T-helper 1 cell treated with Interleukin-12 subunit alpha and Interleukin-12 subunit beta and Interleukin-4 antibody, amounts not matched to agents 30 μg/mL and 1 μg/mL, for 36 hours (primary cell): ENCODE measurements around the gene ARHGEF33.

Source experiments
- H3K27ac Mint-ChIP-seq: one replicate; pipeline ENCODE4 v1.8.0; 2021; ENCODE audit warnings: mild to moderate bottlenecking, mixed read lengths
- H3K27me3 Mint-ChIP-seq: one replicate; pipeline ENCODE4 v1.8.0; 2021; ENCODE audit warnings: low read depth, mixed read lengths
- H3K36me3 Mint-ChIP-seq: one replicate; pipeline ENCODE4 v1.8.0; 2021; ENCODE audit warnings: low read depth, mixed read lengths
- H3K4me1 Mint-ChIP-seq: one replicate; pipeline ENCODE4 v1.8.0; 2021; ENCODE audit warnings: low read depth, mixed read lengths
- H3K4me3 Mint-ChIP-seq: one replicate; pipeline ENCODE4 v1.8.0; 2021; ENCODE audit warnings: mild to moderate bottlenecking, moderate library complexity, mixed read lengths
- H3K9me3 Mint-ChIP-seq: one replicate; pipeline ENCODE4 v1.8.0; 2021; ENCODE audit warnings: mixed read lengths

ARHGEF33 gene

GRCh38 chr2:38889575-38889974 lies at the start of gene ARHGEF33:
ARHGEF33 (plus strand) TSS chr2:38889875; CDS start chr2:38919448, 29,573 bp downstream.
- peaks cover 20% of the 10 kb centered on the region for H3K27me3 Mint-ChIP-seq
- H3K9me3 Mint-ChIP-seq: no peaks in the 10 kb centered on the region
- no peaks in the 10 kb centered on the region for H3K4me1 Mint-ChIP-seq
- no peak within 1 kb of the TSS for H3K4me3 Mint-ChIP-seq
- H3K27ac Mint-ChIP-seq: no peak within 1 kb of the TSS
- H3K36me3 Mint-ChIP-seq: no peaks in the 10 kb centered on the region

GRCh38 chr2:38850045-38850444 lies 39.6 kb upstream of the ARHGEF33 start:
- H3K27me3 Mint-ChIP-seq: no peaks in the 10 kb centered on the region
- H3K27ac Mint-ChIP-seq: no peak overlapping the region
- no peaks in the 10 kb centered on the region for H3K9me3 Mint-ChIP-seq
- H3K4me1 Mint-ChIP-seq: peaks cover 3% of the 10 kb centered on the region
- H3K4me3 Mint-ChIP-seq: no peak overlapping the region
- H3K36me3 Mint-ChIP-seq: peaks cover 31% of the 10 kb centered on the region

GRCh38 chr2:38856165-38856564 lies 33.5 kb upstream of the ARHGEF33 start:
- Mint-ChIP-seq H3K4me3 (no peak overlapping the region), H3K27me3 (no peaks in the 10 kb centered on the region), H3K36me3 (peaks cover 21% of the 10 kb centered on the region), H3K4me1 (no peaks in the 10 kb centered on the region), H3K27ac (no peak overlapping the region), H3K9me3 (no peaks in the 10 kb centered on the region)

- H3K36me3 Mint-ChIP-seq: peaks cover 30% of the 10 kb centered on the region
- no peaks in the 10 kb centered on the region for H3K9me3 Mint-ChIP-seq
- H3K4me3 Mint-ChIP-seq: no peak overlapping the region
- H3K4me1 Mint-ChIP-seq: peaks cover 6% of the 10 kb centered on the region
- no peak overlapping the region for H3K27ac Mint-ChIP-seq
- no peaks in the 10 kb centered on the region for H3K27me3 Mint-ChIP-seq
Measured at GRCh38 chr2:38862476-38862875, 27.2 kb upstream of the ARHGEF33 start.

- H3K9me3 Mint-ChIP-seq: no peaks in the 10 kb centered on the region
- peaks cover 30% of the 10 kb centered on the region for H3K36me3 Mint-ChIP-seq
- no peak overlapping the region for H3K27ac Mint-ChIP-seq
- no peaks in the 10 kb centered on the region for H3K27me3 Mint-ChIP-seq
- no peak overlapping the region for H3K4me3 Mint-ChIP-seq
- H3K4me1 Mint-ChIP-seq: peaks cover 6% of the 10 kb centered on the region
Measured at GRCh38 chr2:38863061-38863695, 26.5 kb upstream of the ARHGEF33 start.

GRCh38 chr2:38866773-38867443 lies 22.8 kb upstream of the ARHGEF33 start:
- H3K27ac Mint-ChIP-seq: no peak overlapping the region

GRCh38 chr2:38871432-38871831 lies 18.2 kb upstream of the ARHGEF33 start:
- H3K4me3 Mint-ChIP-seq: no peak overlapping the region
- peaks cover 15% of the 10 kb centered on the region for H3K4me1 Mint-ChIP-seq
- peaks cover 28% of the 10 kb centered on the region for H3K9me3 Mint-ChIP-seq
- H3K36me3 Mint-ChIP-seq: peaks cover 23% of the 10 kb centered on the region
- no peaks in the 10 kb centered on the region for H3K27me3 Mint-ChIP-seq
- H3K27ac Mint-ChIP-seq: no peak overlapping the region

More at GRCh38 chr2:38866773-38867443, 22.8 kb upstream of the ARHGEF33 start:
- Mint-ChIP-seq H3K36me3 (peaks cover 35% of the 10 kb centered on the region), H3K4me3 (no peak overlapping the region), H3K4me1 (peaks cover 6% of the 10 kb centered on the region), H3K9me3 (peaks cover 19% of the 10 kb centered on the region), H3K27me3 (no peaks in the 10 kb centered on the region)

GRCh38 chr2:38873763-38874162 lies 15.9 kb upstream of the ARHGEF33 start:
- Mint-ChIP-seq H3K9me3 (peaks cover 28% of the 10 kb centered on the region), H3K4me1 (peaks cover 15% of the 10 kb centered on the region), H3K36me3 (peaks cover 20% of the 10 kb centered on the region), H3K4me3 (no peak overlapping the region), H3K27ac (no peak overlapping the region), H3K27me3 (no peaks in the 10 kb centered on the region)

- H3K27ac Mint-ChIP-seq: peak overlapping the region; percentile 96
- H3K36me3 Mint-ChIP-seq: peaks cover 13% of the 10 kb centered on the region
- H3K4me1 Mint-ChIP-seq: peaks cover 15% of the 10 kb centered on the region
- H3K4me3 Mint-ChIP-seq: peak overlapping the region; percentile 96
- no peaks in the 10 kb centered on the region for H3K27me3 Mint-ChIP-seq
- H3K9me3 Mint-ChIP-seq: peaks cover 15% of the 10 kb centered on the region
Measured at GRCh38 chr2:38875227-38875575, 14.5 kb upstream of the ARHGEF33 start.

GRCh38 chr2:38875576-38876367 lies 13.9 kb upstream of the ARHGEF33 start, which contains the start of the genes DHX57 and MORN2:
DHX57 (minus strand) TSS chr2:38875934; CDS start chr2:38868405, 7,529 bp downstream.
MORN2 (plus strand) TSS chr2:38875976.
- H3K36me3 Mint-ChIP-seq: peaks cover 12% of the 10 kb centered on the region
- peaks cover 15% of the 10 kb centered on the region for H3K4me1 Mint-ChIP-seq
- peaks cover 13% of the 10 kb centered on the region for H3K9me3 Mint-ChIP-seq
- H3K27me3 Mint-ChIP-seq: no peaks in the 10 kb centered on the region
- H3K27ac Mint-ChIP-seq: peak within 1 kb of the TSS; percentile 96
- peak within 1 kb of the TSS; percentile 96 for H3K4me3 Mint-ChIP-seq

- peak overlapping the region; percentile 96 for H3K27ac Mint-ChIP-seq
- peaks cover 10% of the 10 kb centered on the region for H3K36me3 Mint-ChIP-seq
- no peaks in the 10 kb centered on the region for H3K27me3 Mint-ChIP-seq
- peaks cover 15% of the 10 kb centered on the region for H3K4me1 Mint-ChIP-seq
- peaks cover 11% of the 10 kb centered on the region for H3K9me3 Mint-ChIP-seq
- peak overlapping the region; percentile 96 for H3K4me3 Mint-ChIP-seq
Measured at GRCh38 chr2:38876407-38876806, 13.3 kb upstream of the ARHGEF33 start.

- Mint-ChIP-seq H3K36me3 (no peaks in the 10 kb centered on the region), H3K9me3 (no peaks in the 10 kb centered on the region), H3K4me3 (no peak overlapping the region), H3K27ac (no peak overlapping the region), H3K27me3 (peaks cover 14% of the 10 kb centered on the region), H3K4me1 (no peaks in the 10 kb centered on the region)
Measured at GRCh38 chr2:38886063-38886462, 3.6 kb upstream of the ARHGEF33 start.

GRCh38 chr2:38887347-38887746 lies 2.3 kb upstream of the ARHGEF33 start:
- no peaks in the 10 kb centered on the region for H3K4me1 Mint-ChIP-seq
- no peak overlapping the region for H3K4me3 Mint-ChIP-seq
- no peaks in the 10 kb centered on the region for H3K36me3 Mint-ChIP-seq
- peaks cover 20% of the 10 kb centered on the region for H3K27me3 Mint-ChIP-seq
- H3K9me3 Mint-ChIP-seq: no peaks in the 10 kb centered on the region
- no peak overlapping the region for H3K27ac Mint-ChIP-seq

GRCh38 chr2:38887902-38888554 lies 1.6 kb upstream of the ARHGEF33 start:
- Mint-ChIP-seq H3K27me3 (peaks cover 20% of the 10 kb centered on the region), H3K4me3 (no peak overlapping the region), H3K36me3 (no peaks in the 10 kb centered on the region), H3K4me1 (no peaks in the 10 kb centered on the region), H3K27ac (no peak overlapping the region), H3K9me3 (no peaks in the 10 kb centered on the region)
